Measurements from ENCODE around the gene PLRG1. TPM values are rescaled to one million over a fixed set of nuclear protein-coding genes. Genes with fewer than 3 reads are reported as not detected.

Gene PLRG1
- total and polyA plus RNA-seq, 4 donors: 47.0 to 62.6 (median 60.6) TPM

DNA sequence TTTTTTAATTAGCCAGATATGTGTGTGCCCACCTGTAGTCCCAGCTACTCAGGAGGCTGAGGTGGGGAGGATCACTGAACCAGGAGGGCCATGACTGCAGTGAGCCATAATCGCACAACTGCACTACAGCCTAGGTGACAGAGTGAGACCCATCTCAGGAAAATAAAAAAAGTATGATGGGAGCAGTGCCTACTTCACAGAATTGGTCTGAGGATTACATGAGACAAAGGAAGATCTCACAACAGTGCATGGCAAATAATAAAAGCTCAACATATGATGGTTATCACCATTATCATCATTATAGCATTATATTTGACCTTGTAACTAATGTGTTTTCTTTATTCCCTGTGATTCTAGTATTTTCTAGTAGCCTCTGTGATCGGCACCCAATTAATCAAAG lies 38.7 kb downstream of the PLRG1 start:
- Histone ChIP-seq H3K4me1 (ENCODE audit: control insufficient read depth in 5 of 5, insufficient read depth in 5 of 5, low read length in 5 of 5) (peaks cover 0 to 6% (median 0%) of the 10 kb centered on the region in 5 donors), H3K9ac (ENCODE audit: insufficient read depth in 1 of 2, low read length in 2 of 2) (no peak overlapping the region), H3K4me3 (no peak overlapping the region), H3K27me3 (ENCODE audit: control insufficient read depth in 3 of 3, insufficient read depth in 3 of 3, low read length in 2 of 3) (no peaks in the 10 kb centered on the region), H3K36me3 (ENCODE audit: control insufficient read depth in 4 of 4, insufficient read depth in 4 of 4, low read length in 4 of 4) (no peaks in the 10 kb centered on the region), H3K9me3 (ENCODE audit: control insufficient read depth in 4 of 4, insufficient read depth in 3 of 4, low read length in 3 of 4) (no peaks in the 10 kb centered on the region), H3K27ac (ENCODE audit: low read depth in 1 of 2, low read length in 1 of 2) (no peak overlapping the region)
- ATAC-seq (ENCODE audit: insufficient read depth, low FRiP score) (no peak), DNase-seq (no peak)
- no peak for TF ChIP-seq CTCF (IDR thresholded peaks at IDR 0.05; ENCODE audit: control extremely low read depth, extremely low read depth)
- 70 to 93% methylated on average over 2 of the region's 2 CpGs for WGBS, 2 donors

DNA sequence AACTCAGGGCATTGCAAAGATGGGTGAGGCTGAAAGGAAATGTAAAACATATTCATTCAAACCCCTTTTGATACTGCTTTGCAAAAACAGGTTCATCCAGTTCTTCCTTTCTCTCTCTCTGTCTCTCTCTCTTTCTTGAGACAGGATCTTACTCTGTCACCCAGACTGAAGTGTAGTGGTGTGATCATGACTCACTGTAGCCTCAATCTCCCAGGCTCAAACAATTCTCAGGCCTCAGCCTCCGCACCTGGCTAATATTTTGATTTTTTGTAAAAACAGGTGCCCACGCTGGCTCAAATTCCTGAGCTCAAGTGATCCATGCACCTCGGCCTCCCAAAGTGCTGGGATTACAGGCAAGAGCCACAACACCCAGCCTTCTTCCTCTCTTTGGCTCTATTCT lies 43.0 kb downstream of the PLRG1 start:
- no peaks in the 10 kb centered on the region for H3K36me3 ChIP-seq (ENCODE audit: control insufficient read depth in 4 of 4, insufficient read depth in 4 of 4, low read length in 4 of 4)
- DNase-seq (no peak), ATAC-seq (ENCODE audit: insufficient read depth, low FRiP score) (no peak)
- no peak overlapping the region for H3K9ac ChIP-seq (ENCODE audit: insufficient read depth in 1 of 2, low read length in 2 of 2)
- no peaks in the 10 kb centered on the region for H3K27me3 ChIP-seq (ENCODE audit: control insufficient read depth in 3 of 3, insufficient read depth in 3 of 3, low read length in 2 of 3)
- H3K27ac ChIP-seq (ENCODE audit: low read depth in 1 of 2, low read length in 1 of 2): no peak overlapping the region
- peaks cover 0 to 3% (median 0%) of the 10 kb centered on the region in 5 donors for H3K4me1 ChIP-seq (ENCODE audit: control insufficient read depth in 5 of 5, insufficient read depth in 5 of 5, low read length in 5 of 5)
- WGBS, 2 donors: 73 to 92% methylated on average over 3 of the region's 3 CpGs
- TF ChIP-seq CTCF (IDR thresholded peaks at IDR 0.05; ENCODE audit: control extremely low read depth, extremely low read depth): no peak
- H3K4me3 ChIP-seq: no peak overlapping the region
- no peaks in the 10 kb centered on the region for H3K9me3 ChIP-seq (ENCODE audit: control insufficient read depth in 4 of 4, insufficient read depth in 3 of 4, low read length in 3 of 4)

DNA sequence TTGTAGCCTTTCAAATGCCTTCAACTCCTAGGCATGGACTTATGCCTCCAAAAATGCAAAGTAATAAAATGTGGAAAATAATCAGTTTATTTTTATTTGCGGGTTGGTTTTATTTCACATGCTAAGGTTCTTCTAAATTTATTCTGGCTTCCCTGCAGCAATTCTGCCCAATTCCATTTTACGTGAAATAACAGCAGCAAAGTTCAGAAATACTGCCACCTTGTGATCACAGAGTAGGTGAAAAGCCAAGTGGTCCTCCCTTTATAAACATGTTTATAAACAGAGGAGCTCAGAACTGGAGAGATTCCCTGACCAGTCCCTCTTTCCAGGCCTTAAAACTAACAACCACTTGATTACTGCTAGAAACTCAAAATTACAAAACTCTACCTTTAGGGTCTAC lies 43.9 kb downstream of the PLRG1 start:
- ATAC-seq (ENCODE audit: insufficient read depth, low FRiP score): no peak
- Histone ChIP-seq H3K4me3 (no peak overlapping the region), H3K9me3 (ENCODE audit: control insufficient read depth in 4 of 4, insufficient read depth in 3 of 4, low read length in 3 of 4) (no peaks in the 10 kb centered on the region), H3K9ac (ENCODE audit: insufficient read depth in 1 of 2, low read length in 2 of 2) (no peak overlapping the region), H3K36me3 (ENCODE audit: control insufficient read depth in 4 of 4, insufficient read depth in 4 of 4, low read length in 4 of 4) (no peaks in the 10 kb centered on the region), H3K27ac (ENCODE audit: low read depth in 1 of 2, low read length in 1 of 2) (no peak overlapping the region), H3K4me1 (ENCODE audit: control insufficient read depth in 5 of 5, insufficient read depth in 5 of 5, low read length in 5 of 5) (peaks cover 0 to 3% (median 0%) of the 10 kb centered on the region in 5 donors), H3K27me3 (ENCODE audit: control insufficient read depth in 3 of 3, insufficient read depth in 3 of 3, low read length in 2 of 3) (no peaks in the 10 kb centered on the region)
- TF ChIP-seq CTCF (IDR thresholded peaks at IDR 0.05; ENCODE audit: control extremely low read depth, extremely low read depth): peak; percentile 10
- WGBS, 2 donors: 23 to 25% methylated on average over 2 of the region's 2 CpGs
- DNase-seq: peak; percentile 36 to 89 (median 85)

- no peaks in the 10 kb centered on the region for H3K36me3 ChIP-seq (ENCODE audit: control insufficient read depth in 4 of 4, insufficient read depth in 4 of 4, low read length in 4 of 4)
- H3K4me1 ChIP-seq (ENCODE audit: control insufficient read depth in 5 of 5, insufficient read depth in 5 of 5, low read length in 5 of 5): peaks cover 0 to 3% (median 0%) of the 10 kb centered on the region in 5 donors
- no peak overlapping the region for H3K9ac ChIP-seq (ENCODE audit: insufficient read depth in 1 of 2, low read length in 2 of 2)
- no peak overlapping the region for H3K27ac ChIP-seq (ENCODE audit: low read depth in 1 of 2, low read length in 1 of 2)
- ATAC-seq (ENCODE audit: insufficient read depth, low FRiP score): no peak
- no peak overlapping the region for H3K4me3 ChIP-seq
- no peaks in the 10 kb centered on the region for H3K27me3 ChIP-seq (ENCODE audit: control insufficient read depth in 3 of 3, insufficient read depth in 3 of 3, low read length in 2 of 3)
- H3K9me3 ChIP-seq (ENCODE audit: control insufficient read depth in 4 of 4, insufficient read depth in 3 of 4, low read length in 3 of 4): no peaks in the 10 kb centered on the region
- WGBS, 2 donors: 14 to 21% methylated on average over 1 of the region's 1 CpG
- TF ChIP-seq CTCF (IDR thresholded peaks at IDR 0.05; ENCODE audit: control extremely low read depth, extremely low read depth): no peak
- DNase-seq: peak in 1 of 3 donors; percentile 15
These were observed 46.6 kb downstream of the PLRG1 start for GRCh38 chr4:154503598-154503997.

All from lung (tissue), 12 donors.